Right hindlimb (tissue), 1 donor: ENCODE results near the gene DAB2.
"Not testable (repeated sequence)": the region's sequence is repeated elsewhere in the genome, so short reads cannot be mapped to it uniquely, and the experiment has no call there.

ENCODE experiments used
- DNase-seq: peaks from one replicate; pipeline ENCODE4 v3.0.0-alpha.2; 2018

The DAB2 gene

GRCh38 chr5:39376293-39376714 is 48.5 kb downstream of the DAB2 start:
- DNase-seq, result no peak

- no peak for DNase-seq
Observed at GRCh38 chr5:39373791-39374190, 51.0 kb downstream of the DAB2 start.

DNA sequence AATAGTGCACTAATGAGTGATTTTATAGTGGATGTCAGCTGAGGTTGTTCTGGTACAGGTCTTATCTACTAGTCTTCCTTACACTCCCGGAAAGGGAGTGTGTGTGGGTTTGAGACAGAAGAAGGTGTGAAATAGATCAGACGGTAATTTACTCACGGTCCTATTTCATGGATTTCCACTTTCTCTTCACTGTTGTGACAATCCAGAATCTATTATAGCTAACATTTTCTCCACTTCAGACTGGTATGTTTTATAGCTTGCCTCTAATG is 53.5 kb downstream of the DAB2 start:
- no peak for DNase-seq

GRCh38 chr5:39370555-39371366 is 54.0 kb downstream of the DAB2 start:
- DNase-seq, result no peak

DNA sequence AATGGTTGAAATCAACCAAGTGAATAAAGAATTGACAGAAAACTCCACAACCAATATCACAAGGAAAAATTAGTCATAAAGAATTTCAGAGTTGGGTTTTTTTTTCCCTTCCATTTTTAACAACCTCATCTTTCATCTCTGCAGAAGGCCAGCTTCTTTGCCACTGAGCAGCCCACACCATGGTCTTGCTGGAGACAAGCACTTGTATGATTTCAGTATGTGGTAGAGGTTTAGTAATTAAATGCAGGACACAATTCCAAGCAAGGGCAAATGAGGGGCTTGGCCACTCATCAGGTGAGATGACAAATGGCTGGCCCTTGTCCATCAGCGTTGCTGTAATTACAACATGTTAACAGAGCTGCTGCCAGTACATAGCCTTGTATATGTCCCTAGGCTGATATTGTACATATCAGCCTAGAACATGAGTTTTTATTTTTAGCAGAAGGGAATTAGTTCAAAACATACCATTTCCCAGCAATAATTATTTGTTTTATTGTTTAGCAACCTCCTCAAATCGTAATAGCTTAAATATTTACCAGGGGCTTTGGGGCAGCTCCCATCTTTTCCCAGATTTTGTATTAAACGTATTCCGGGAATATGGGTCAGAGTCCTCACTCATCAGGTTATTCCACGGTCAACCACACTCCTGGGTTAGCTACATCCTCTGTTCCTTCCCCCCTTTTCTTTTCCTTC is 55.5 kb downstream of the DAB2 start:
- DNase-seq, result peak; percentile 44

GRCh38 chr5:39368116-39368515 is 56.7 kb downstream of the DAB2 start:
- DNase-seq, result no peak

DNA sequence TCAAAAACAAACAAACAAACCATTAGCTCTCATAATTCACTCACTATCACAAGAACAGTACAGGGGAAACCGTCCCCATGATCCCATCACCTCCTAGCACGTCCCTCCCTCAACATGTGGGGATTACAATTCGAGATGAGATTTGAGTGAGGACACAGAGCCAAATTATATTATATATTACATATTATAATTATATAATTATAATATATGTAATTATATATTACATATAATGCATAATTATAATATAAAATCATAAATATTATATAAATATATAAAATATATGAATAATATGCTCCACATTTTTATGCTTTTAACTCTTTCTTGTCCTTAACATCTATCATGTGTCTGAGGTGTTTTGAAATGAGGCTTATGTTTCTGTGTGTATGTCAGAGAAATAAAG is 57.1 kb downstream of the DAB2 start:
- DNase-seq, result no peak

DNA sequence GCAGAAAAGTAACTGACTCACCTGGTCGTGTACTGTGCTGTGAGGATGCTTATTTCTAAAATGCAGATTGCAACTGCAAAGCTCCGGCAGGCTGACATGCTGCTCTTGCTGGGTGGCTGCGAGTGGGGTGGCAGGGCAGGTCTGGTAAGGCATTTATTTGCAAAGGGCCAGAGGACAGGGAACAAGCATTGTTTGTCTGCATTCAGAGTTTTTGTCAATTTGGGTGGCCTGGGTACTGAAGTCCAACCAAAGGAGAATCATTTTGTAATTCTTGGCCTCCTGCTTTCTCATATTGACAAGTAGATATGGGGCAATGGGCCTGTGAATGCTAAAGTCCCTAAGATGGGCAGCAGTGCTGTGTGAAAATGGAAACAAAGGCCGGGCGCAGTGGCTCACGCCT is 60.4 kb downstream of the DAB2 start, which contains the start of gene C9:
TSS of gene C9 (minus strand) at position 129 of the 400 bp plus-strand sequence. CDS start at position 98, 31 bp downstream.
- DNase-seq, result no peak

- DNase-seq, result no peak
Observed at GRCh38 chr5:39363217-39363616, 61.6 kb downstream of the DAB2 start.

GRCh38 chr5:39362646-39363045 is 62.1 kb downstream of the DAB2 start:
- no peak for DNase-seq

DNA sequence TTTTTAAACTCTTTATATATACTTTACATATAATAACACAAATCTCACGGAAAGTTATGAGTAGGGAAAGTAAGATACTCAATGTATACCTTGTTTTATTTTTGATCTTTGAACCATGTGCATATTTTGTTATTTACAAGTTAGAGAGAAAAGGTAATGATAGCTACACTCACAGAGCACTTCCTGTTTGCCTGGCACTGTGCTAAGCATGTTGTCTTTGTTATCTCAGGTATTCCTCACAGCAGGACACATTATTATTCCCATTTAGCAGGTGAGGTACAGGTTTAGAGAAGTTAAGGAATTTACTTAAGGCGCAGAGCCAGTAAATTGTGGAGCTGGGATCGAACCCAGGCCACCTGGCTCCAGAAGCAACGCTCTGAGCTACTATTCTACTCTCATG is 63.5 kb downstream of the DAB2 start:
- no peak for DNase-seq

DNA sequence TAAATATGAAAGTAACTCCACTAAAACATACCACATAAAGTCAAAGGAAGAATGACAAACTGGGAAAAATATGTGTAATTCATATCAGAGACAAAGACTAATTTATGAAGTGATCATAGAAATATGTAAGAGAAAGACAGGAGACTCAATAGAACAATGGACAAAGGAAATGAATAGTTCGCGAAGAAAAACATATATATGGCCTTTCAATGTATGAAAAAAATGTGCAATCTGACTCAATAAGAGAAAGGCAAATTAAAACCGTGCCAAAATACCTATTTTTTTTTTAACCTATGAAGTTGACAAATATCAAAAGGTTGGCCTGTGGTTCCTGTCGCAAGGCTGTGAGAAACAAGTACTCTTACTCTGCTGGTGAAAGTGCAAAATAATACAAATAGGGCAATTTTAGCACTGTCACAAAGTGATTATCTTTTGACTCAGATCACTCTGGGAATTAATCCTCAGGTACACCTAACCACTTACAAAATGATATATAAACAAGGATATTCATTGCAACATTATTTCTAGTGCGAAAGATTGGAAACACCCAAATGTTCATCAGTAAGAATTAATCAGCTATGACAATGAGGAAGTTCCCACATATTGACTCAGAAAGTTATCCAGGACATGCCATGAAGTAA is 64.2 kb downstream of the DAB2 start:
- DNase-seq, result no peak

GRCh38 chr5:39356263-39356662 is 68.5 kb downstream of the DAB2 start:
- no peak for DNase-seq

- no peak for DNase-seq
Observed at GRCh38 chr5:39355324-39355723, 69.5 kb downstream of the DAB2 start.

DNA sequence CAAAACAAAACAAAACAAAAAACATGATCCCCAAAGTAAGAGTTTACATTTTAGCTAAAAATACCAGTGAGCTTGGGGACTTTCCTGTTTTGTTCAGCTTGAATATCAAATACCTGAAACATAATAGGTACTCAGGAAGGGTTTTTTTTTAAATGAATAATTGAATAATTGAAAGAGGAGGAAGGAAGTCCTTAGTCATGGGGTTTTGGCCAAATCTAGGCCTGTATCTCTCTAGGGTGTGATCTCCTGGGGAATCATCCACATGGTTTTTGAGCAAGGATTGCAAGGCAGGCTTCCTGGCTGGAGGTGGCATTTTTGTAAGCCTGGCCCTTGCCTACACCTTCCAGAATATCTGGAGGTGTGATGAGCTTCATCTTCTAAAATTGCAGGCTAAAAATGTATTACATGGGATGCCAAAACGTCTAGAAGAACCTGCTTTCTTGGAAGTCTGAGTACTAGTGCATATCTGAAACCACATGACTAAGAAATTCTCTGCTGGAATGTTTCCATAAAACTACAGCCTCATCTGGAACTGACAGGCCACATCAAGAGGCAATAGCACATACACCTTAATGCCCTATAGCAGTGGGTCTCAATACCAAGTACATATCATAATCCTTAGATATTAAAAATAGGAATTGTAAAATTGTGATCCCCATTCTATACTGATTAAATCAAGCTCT is 70.9 kb downstream of the DAB2 start:
- DNase-seq, result no peak

DNA sequence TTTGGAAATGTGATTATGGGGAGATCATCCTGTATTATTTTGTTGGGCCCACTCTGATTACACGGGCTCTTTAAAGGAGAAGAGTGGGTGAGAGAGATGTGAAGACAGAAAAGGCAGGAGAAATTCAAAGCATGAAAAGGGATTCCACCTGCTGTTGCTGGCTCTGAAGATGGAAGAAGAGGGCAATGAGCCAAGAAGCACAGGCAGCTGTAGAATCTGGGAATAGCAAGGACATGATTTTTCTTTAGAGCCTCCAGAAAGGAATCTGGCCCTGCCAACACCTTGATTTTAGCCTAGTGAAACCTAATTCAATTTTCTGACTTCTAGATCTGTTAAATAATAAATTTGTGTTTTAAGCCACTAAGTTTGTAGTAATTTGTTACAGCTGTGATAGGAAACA is 71.8 kb downstream of the DAB2 start:
- peak; percentile 57 for DNase-seq

GRCh38 chr5:39352170-39352569 is 72.6 kb downstream of the DAB2 start:
- no peak for DNase-seq

DNA sequence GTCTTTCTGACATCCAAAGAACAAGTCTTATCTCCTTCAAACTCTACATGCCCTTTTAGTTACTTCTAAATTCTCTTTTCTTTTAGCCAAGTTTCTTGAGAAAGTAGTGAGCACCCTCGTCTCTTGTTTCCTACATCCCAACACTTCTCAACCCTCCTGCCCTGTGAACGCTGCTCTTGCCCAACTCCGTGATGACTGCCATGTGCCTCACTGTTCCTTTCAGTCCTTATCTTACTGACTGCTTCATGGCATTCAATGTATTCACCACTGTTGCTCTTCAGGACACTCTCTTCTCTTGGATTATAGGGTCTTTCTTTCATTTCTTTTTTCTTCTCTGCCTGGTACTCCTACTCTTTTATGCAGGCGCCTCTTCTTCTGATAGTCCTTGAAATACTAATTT is 75.3 kb downstream of the DAB2 start:
- DNase-seq, result no peak

DNA sequence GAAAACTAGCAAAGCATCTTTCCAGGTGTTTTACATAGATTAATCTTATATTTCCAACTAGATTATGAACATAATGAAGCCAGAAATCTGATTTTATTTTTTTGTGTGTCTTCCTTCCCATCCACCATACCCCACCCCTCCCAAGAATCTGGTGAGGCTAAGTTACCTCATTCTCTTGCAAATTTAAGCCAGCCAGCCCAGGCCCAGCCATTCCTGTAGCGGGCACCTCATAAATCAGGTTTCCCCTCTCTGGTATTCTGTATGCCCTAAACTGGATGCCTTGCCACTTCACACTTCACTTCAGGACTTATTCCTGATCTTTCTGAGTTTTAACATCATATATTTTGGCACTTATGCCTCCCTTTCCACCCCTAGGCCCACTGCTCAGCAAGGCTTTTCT is 82.3 kb downstream of the DAB2 start:
- DNase-seq, result no peak

DNA sequence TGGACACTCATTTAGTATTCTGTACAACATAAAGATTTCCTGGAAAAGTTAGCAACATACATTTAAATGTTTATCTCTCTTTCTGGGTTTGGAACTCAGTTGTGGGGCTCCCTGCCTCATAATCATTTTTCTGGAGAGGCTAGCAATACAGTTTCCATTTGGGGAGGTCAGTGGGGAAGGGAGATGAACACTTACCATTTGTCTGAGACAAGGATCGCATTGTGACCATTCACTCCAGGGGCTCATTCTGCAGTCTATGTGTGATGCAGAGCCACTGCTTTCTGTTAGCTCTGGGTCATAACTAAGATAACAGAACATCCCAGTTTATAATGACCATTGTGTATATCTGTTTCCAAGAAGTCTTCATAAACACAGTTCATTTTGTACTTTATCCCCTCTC is 82.9 kb downstream of the DAB2 start:
- peak; percentile 64 for DNase-seq

- DNase-seq, result peak; percentile 61
Observed at GRCh38 chr5:39340506-39340905, 84.3 kb downstream of the DAB2 start.

DNA sequence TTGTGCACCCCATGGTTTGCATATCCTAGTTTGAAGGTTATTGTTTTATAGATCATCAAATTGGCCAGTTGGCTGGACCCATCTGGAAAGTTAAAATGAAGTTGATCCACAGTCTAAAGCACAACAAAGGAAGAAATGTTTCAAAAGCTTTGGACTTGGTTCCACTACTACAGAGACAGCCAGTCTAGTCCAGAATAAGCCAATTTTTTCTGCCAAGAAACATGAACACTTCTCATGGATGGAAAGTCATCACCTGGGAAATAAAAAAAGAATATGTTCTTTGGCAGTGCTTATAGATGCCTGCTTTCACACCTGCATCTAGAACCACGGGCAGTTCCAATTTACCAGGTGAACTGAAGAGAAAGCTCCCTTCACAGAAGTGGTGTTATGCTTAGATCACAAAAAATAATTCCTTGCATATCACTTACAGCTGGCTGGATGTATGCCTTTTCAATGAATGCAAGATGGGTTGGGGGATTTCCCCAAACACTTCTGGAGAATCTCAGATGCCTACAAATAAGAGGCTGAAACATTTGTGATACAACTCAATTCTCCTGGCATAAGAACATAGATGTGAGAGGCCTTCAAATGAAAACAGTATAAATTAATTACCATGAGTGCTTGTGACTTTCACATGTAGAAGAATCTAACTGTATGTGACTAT is 87.4 kb downstream of the DAB2 start:
- peak; percentile 29 for DNase-seq

DNA sequence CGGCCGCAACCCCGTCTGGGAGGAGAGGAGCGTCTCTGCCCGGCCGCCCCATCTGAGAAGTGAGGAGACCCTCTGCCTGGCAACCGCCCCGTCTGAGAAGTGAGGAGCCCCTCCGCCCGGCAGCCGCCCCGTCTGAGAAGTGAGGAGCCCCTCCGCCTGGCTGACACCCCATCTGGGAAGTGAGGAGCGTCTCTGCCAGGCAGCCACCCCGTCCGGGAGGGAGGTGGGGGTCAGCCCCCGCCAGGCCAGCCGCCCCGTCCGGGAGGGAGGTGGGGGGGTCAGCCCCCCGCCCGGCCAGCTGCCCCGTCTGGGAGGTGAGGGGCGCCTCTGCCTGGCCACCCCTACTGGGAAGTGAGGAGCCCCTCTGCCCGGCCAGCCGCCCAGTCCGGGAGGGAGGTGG is 90.5 kb downstream of the DAB2 start:
- not testable (repeated sequence) for DNase-seq
